Stimulated activated naive B cell treated with anti-CD40 and anti-IgM and Interleukin-4, amounts not matched to agents 10 μg/mL and 1 μg/mL and 100 μg/mL, for 72 hours (primary cell): Measurements from ENCODE around the gene UBE2C.
"Not testable (repeated sequence)": the region's sequence is repeated elsewhere in the genome, so short reads cannot be mapped to it uniquely, and the experiment has no call there.

Experiments used
- ATAC-seq, 2 donors: fragments of 150-1000 bp; cut with Tn5 transposase; replicated peaks; 2 replicates each; pipeline ENCODE4 v1.10.0; 2021; ENCODE audit warnings: moderate library complexity in 1 of 2
- DNase-seq: peaks from one replicate; pipeline ENCODE4 v3.0.0; 2021
- H3K27ac Mint-ChIP-seq: one replicate; pipeline ENCODE4 v1.8.0; 2022; ENCODE audit warnings: mild to moderate bottlenecking, mixed read lengths
- H3K27me3 Mint-ChIP-seq, 2 donors: one replicate each; pipeline ENCODE4 v1.8.0; 2022; ENCODE audit warnings: mixed read lengths in 2 of 2
- H3K36me3 Mint-ChIP-seq, 2 donors: one replicate each; pipeline ENCODE4 v1.8.0; 2022; ENCODE audit warnings: mixed read lengths in 2 of 2, mild to moderate bottlenecking in 1 of 2
- H3K4me1 Mint-ChIP-seq, 2 donors: one replicate each; pipeline ENCODE4 v1.8.0; 2022; ENCODE audit warnings: mixed read lengths in 2 of 2, mild to moderate bottlenecking in 1 of 2
- H3K4me3 Mint-ChIP-seq, 2 donors: one replicate each; pipeline ENCODE4 v1.8.0; 2022; ENCODE audit warnings: mild to moderate bottlenecking in 2 of 2, mixed read lengths in 2 of 2, moderate library complexity in 1 of 2
- H3K9me3 Mint-ChIP-seq, 2 donors: one replicate each; pipeline ENCODE4 v1.8.0; 2022; ENCODE audit warnings: mixed read lengths in 2 of 2, mild to moderate bottlenecking in 1 of 2

Gene UBE2C

GRCh38 chr20:45812157-45813005 is at the start of gene UBE2C:
Gene UBE2C (plus strand): TSS chr20:45812644. CDS start chr20:45812696, 52 bp downstream.
- peak within 1 kb of the TSS; percentile 88 to 93 for H3K4me3 Mint-ChIP-seq
- H3K27me3 Mint-ChIP-seq, result no peaks in the 10 kb centered on the region
- H3K4me1 Mint-ChIP-seq, result peaks cover 8 to 13% of the 10 kb centered on the region in 2 donors
- peak within 1 kb of the TSS; percentile 87 for H3K27ac Mint-ChIP-seq
- DNase-seq (peak; percentile 95), ATAC-seq (peak; percentile 99 to 100)
- peaks cover 18 to 33% of the 10 kb centered on the region in 2 donors for H3K36me3 Mint-ChIP-seq
- no peaks in the 10 kb centered on the region for H3K9me3 Mint-ChIP-seq

- not testable (repeated sequence) for ATAC-seq, H3K4me3 Mint-ChIP-seq, H3K27ac Mint-ChIP-seq, H3K36me3 Mint-ChIP-seq, H3K4me1 Mint-ChIP-seq, DNase-seq, H3K27me3 Mint-ChIP-seq, H3K9me3 Mint-ChIP-seq
Observed at GRCh38 chr20:45764618-45765282, 47.7 kb upstream of the UBE2C start.

GRCh38 chr20:45765307-45765875 is 47.1 kb upstream of the UBE2C start:
- DNase-seq (no peak), ATAC-seq (no peak)
- H3K4me3 Mint-ChIP-seq, result no peak overlapping the region
- H3K27ac Mint-ChIP-seq, result no peak overlapping the region
- peaks cover 6 to 8% of the 10 kb centered on the region in 2 donors for H3K27me3 Mint-ChIP-seq
- peaks cover 2 to 7% of the 10 kb centered on the region in 2 donors for H3K4me1 Mint-ChIP-seq
- no peaks in the 10 kb centered on the region for H3K9me3 Mint-ChIP-seq
- no peaks in the 10 kb centered on the region for H3K36me3 Mint-ChIP-seq

GRCh38 chr20:45765980-45766379 is 46.5 kb upstream of the UBE2C start:
- Mint-ChIP-seq H3K36me3 (no peaks in the 10 kb centered on the region), H3K4me1 (peaks cover 4 to 9% of the 10 kb centered on the region in 2 donors), H3K9me3 (no peaks in the 10 kb centered on the region), H3K4me3 (no peak overlapping the region), H3K27ac (peak overlapping the region; percentile 7), H3K27me3 (peaks cover 2 to 3% of the 10 kb centered on the region in 2 donors)
- DNase-seq, result no peak
- ATAC-seq, result peak; percentile 69 to 75

- H3K9me3 Mint-ChIP-seq, result no peaks in the 10 kb centered on the region
- no peaks in the 10 kb centered on the region for H3K27me3 Mint-ChIP-seq
- H3K4me1 Mint-ChIP-seq, result peaks cover 9 to 14% of the 10 kb centered on the region in 2 donors
- H3K36me3 Mint-ChIP-seq, result no peaks in the 10 kb centered on the region
- no peak for DNase-seq
- no peak overlapping the region for H3K27ac Mint-ChIP-seq
- ATAC-seq, result no peak
- H3K4me3 Mint-ChIP-seq, result no peak overlapping the region
Observed at GRCh38 chr20:45768479-45768878, 44.0 kb upstream of the UBE2C start.

- Mint-ChIP-seq H3K4me3 (no peak overlapping the region), H3K27me3 (peaks cover 13 to 22% of the 10 kb centered on the region in 2 donors), H3K27ac (no peak overlapping the region), H3K9me3 (no peaks in the 10 kb centered on the region), H3K36me3 (no peaks in the 10 kb centered on the region), H3K4me1 (peaks cover 6 to 8% of the 10 kb centered on the region in 2 donors)
- ATAC-seq (peak; percentile 77 to 81), DNase-seq (peak; percentile 62)
Observed at GRCh38 chr20:45771182-45771759, 41.2 kb upstream of the UBE2C start.

- Mint-ChIP-seq H3K4me3 (no peak overlapping the region), H3K4me1 (peaks cover 6 to 7% of the 10 kb centered on the region in 2 donors), H3K27me3 (peaks cover 14 to 23% of the 10 kb centered on the region in 2 donors), H3K36me3 (no peaks in the 10 kb centered on the region), H3K27ac (no peak overlapping the region), H3K9me3 (no peaks in the 10 kb centered on the region)
- ATAC-seq (no peak), DNase-seq (no peak)
Observed at GRCh38 chr20:45772693-45773092, 39.8 kb upstream of the UBE2C start.

- Mint-ChIP-seq H3K36me3 (no peaks in the 10 kb centered on the region), H3K27ac (no peak overlapping the region), H3K4me1 (peaks cover 6 to 7% of the 10 kb centered on the region in 2 donors), H3K9me3 (no peaks in the 10 kb centered on the region), H3K4me3 (no peak overlapping the region), H3K27me3 (peaks cover 22 to 37% of the 10 kb centered on the region in 2 donors)
- DNase-seq (no peak), ATAC-seq (no peak)
Observed at GRCh38 chr20:45774945-45775344, 37.5 kb upstream of the UBE2C start.

- ATAC-seq (no peak), DNase-seq (no peak)
- H3K4me3 Mint-ChIP-seq, result no peak overlapping the region
- no peaks in the 10 kb centered on the region for H3K36me3 Mint-ChIP-seq
- H3K27ac Mint-ChIP-seq, result no peak overlapping the region
- H3K4me1 Mint-ChIP-seq, result peaks cover 6 to 7% of the 10 kb centered on the region in 2 donors
- H3K27me3 Mint-ChIP-seq, result peaks cover 25 to 37% of the 10 kb centered on the region in 2 donors
- no peaks in the 10 kb centered on the region for H3K9me3 Mint-ChIP-seq
Observed at GRCh38 chr20:45775411-45775810, 37.0 kb upstream of the UBE2C start.

- H3K27me3 Mint-ChIP-seq, result peaks cover 26 to 42% of the 10 kb centered on the region in 2 donors
- H3K9me3 Mint-ChIP-seq, result no peaks in the 10 kb centered on the region
- DNase-seq (no peak), ATAC-seq (no peak)
- H3K4me1 Mint-ChIP-seq, result no peaks in the 10 kb centered on the region
- no peak overlapping the region for H3K27ac Mint-ChIP-seq
- no peak overlapping the region for H3K4me3 Mint-ChIP-seq
- no peaks in the 10 kb centered on the region for H3K36me3 Mint-ChIP-seq
Observed at GRCh38 chr20:45776931-45777330, 35.5 kb upstream of the UBE2C start.

GRCh38 chr20:45779011-45779915 is 33.2 kb upstream of the UBE2C start:
- Mint-ChIP-seq H3K27ac (no peak overlapping the region), H3K27me3 (peaks cover 24 to 45% of the 10 kb centered on the region in 2 donors), H3K9me3 (no peaks in the 10 kb centered on the region), H3K36me3 (no peaks in the 10 kb centered on the region), H3K4me1 (peaks cover 0 to 2% of the 10 kb centered on the region in 2 donors), H3K4me3 (no peak overlapping the region)
- DNase-seq, result no peak
- no peak for ATAC-seq

- H3K27ac Mint-ChIP-seq, result no peak overlapping the region
- ATAC-seq, result no peak
Observed at GRCh38 chr20:45780159-45780558, 32.3 kb upstream of the UBE2C start.

GRCh38 chr20:45781391-45781931 is 31.0 kb upstream of the UBE2C start:
- no peaks in the 10 kb centered on the region for H3K9me3 Mint-ChIP-seq
- peaks cover 0 to 2% of the 10 kb centered on the region in 2 donors for H3K4me1 Mint-ChIP-seq
- H3K27ac Mint-ChIP-seq, result no peak overlapping the region
- peaks cover 16 to 29% of the 10 kb centered on the region in 2 donors for H3K27me3 Mint-ChIP-seq
- DNase-seq, result no peak
- ATAC-seq, result no peak
- H3K36me3 Mint-ChIP-seq, result no peaks in the 10 kb centered on the region
- no peak overlapping the region for H3K4me3 Mint-ChIP-seq

More at GRCh38 chr20:45780159-45780558, 32.3 kb upstream of the UBE2C start:
- no peak for DNase-seq
- peaks cover 20 to 39% of the 10 kb centered on the region in 2 donors for H3K27me3 Mint-ChIP-seq
- H3K4me1 Mint-ChIP-seq, result peaks cover 0 to 2% of the 10 kb centered on the region in 2 donors
- no peak overlapping the region for H3K4me3 Mint-ChIP-seq
- no peaks in the 10 kb centered on the region for H3K9me3 Mint-ChIP-seq
- H3K36me3 Mint-ChIP-seq, result no peaks in the 10 kb centered on the region
